Measurements from ENCODE around the gene SCLT1. TPM values are rescaled to one million over a fixed set of nuclear protein-coding genes. Genes with fewer than 3 reads are reported as not detected.

Gene SCLT1
- total and polyA plus RNA-seq, 2 of the 13 experiments (the other 11 are each of a cell fraction or from before 2014, with no cell fraction given), result 1.5 to 8.7 TPM

DNA sequence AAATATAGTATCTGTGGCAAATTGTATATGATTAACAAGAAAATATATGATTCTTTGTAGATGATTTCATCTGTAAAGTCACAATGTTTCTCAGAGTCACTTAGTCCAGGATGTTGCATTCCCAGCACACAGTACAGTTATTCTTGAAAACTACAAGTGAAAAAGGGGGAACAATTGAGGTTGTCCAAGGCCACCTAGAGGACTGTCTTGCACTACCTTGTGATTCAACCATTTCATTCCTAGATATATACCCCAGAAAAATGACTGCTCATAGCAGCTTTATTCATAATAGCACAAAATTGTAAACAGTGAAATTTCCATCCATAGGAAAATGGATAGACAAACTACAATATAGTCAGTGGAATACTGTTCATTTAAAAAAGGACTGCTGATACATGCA lies 18.6 kb upstream of the SCLT1 start:
- in situ Hi-C loops (cut with HindIII; ENCODE audit: extremely low pct_ligation_motif_present, low pct_unique_long_range_greater_than_20kb), result no loop called here
- Histone ChIP-seq H3K4me3 (replicated peaks in 1 of 3; ENCODE audit: insufficient read depth in 1 of 3, low read depth in 2 of 3, low read length in 3 of 3) (no peak overlapping the region), H3K36me3 (replicated peaks in 1 of 2; ENCODE audit: control insufficient read depth in 1 of 2, insufficient read depth in 2 of 2, low read length in 2 of 2) (no peaks in the 10 kb centered on the region), H3K4me2 (ENCODE audit: low read depth, low read length) (no peak overlapping the region), H3K9me3 (ENCODE audit: low read length) (no peaks in the 10 kb centered on the region), H3K27ac (ENCODE audit: extremely low read length, insufficient read depth, low read length) (no peak overlapping the region), H2AFZ (ENCODE audit: low read length) (no peak overlapping the region), H3K27me3 (ENCODE audit: control insufficient read depth in 1 of 2, insufficient read depth in 2 of 2, low read length in 2 of 2) (no peaks in the 10 kb centered on the region), H3K79me2 (ENCODE audit: insufficient read depth, low read length) (no peaks in the 10 kb centered on the region), H3K4me1 (ENCODE audit: insufficient read depth, low read length) (no peaks in the 10 kb centered on the region), H3K9ac (ENCODE audit: insufficient read depth, low read depth, low read length) (no peak overlapping the region), H4K20me1 (ENCODE audit: insufficient read depth, low read length) (no peaks in the 10 kb centered on the region)
- no peak for DNase-seq (ENCODE audit: low spot score)
- TF ChIP-seq KDM2A (CRISPR knock-in tag; IDR thresholded peaks at IDR 0.05; ENCODE audit: borderline replicate concordance, low read depth), result no peak
- no peak for TF ChIP-seq ZNF687 (CRISPR knock-in tag; IDR thresholded peaks at IDR 0.05)
- no peak for TF ChIP-seq ATRX (CRISPR knock-in tag; IDR thresholded peaks at IDR 0.05; ENCODE audit: borderline replicate concordance)
- TF ChIP-seq ZNF337 (CRISPR knock-in tag; IDR thresholded peaks at IDR 0.05; ENCODE audit: borderline replicate concordance, low read depth), result no peak
- TF ChIP-seq KDM1A (CRISPR knock-in tag; IDR thresholded peaks at IDR 0.05), result no peak
- no peak for TF ChIP-seq RAD51 (IDR thresholded peaks at IDR 0.05; ENCODE audit: borderline replicate concordance)
- TF ChIP-seq, protein P1, sequence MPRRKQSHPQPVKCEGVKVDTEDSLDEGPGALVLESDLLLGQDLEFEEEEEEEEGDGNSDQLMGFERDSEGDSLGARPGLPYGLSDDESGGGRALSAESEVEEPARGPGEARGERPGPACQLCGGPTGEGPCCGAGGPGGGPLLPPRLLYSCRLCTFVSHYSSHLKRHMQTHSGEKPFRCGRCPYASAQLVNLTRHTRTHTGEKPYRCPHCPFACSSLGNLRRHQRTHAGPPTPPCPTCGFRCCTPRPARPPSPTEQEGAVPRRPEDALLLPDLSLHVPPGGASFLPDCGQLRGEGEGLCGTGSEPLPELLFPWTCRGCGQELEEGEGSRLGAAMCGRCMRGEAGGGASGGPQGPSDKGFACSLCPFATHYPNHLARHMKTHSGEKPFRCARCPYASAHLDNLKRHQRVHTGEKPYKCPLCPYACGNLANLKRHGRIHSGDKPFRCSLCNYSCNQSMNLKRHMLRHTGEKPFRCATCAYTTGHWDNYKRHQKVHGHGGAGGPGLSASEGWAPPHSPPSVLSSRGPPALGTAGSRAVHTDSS (CRISPR knock-in tag; conservative IDR thresholded peaks at IDR 0.05), result no peak
- TF ChIP-seq ZNF446 (CRISPR knock-in tag; IDR thresholded peaks at IDR 0.05), result no peak
- no peak for TF ChIP-seq JUND (CRISPR knock-in tag; IDR thresholded peaks at IDR 0.05)
- TF ChIP-seq, protein P2, sequence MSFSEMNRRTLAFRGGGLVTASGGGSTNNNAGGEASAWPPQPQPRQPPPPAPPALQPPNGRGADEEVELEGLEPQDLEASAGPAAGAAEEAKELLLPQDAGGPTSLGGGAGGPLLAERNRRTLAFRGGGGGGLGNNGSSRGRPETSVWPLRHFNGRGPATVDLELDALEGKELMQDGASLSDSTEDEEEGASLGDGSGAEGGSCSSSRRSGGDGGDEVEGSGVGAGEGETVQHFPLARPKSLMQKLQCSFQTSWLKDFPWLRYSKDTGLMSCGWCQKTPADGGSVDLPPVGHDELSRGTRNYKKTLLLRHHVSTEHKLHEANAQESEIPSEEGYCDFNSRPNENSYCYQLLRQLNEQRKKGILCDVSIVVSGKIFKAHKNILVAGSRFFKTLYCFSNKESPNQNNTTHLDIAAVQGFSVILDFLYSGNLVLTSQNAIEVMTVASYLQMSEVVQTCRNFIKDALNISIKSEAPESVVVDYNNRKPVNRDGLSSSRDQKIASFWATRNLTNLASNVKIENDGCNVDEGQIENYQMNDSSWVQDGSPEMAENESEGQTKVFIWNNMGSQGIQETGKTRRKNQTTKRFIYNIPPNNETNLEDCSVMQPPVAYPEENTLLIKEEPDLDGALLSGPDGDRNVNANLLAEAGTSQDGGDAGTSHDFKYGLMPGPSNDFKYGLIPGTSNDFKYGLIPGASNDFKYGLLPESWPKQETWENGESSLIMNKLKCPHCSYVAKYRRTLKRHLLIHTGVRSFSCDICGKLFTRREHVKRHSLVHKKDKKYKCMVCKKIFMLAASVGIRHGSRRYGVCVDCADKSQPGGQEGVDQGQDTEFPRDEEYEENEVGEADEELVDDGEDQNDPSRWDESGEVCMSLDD (CRISPR knock-in tag; IDR thresholded peaks at IDR 0.05; ENCODE audit: borderline replicate concordance), result no peak
- TF ChIP-seq TEAD2 (CRISPR knock-in tag; IDR thresholded peaks at IDR 0.05), result no peak
- BruUV-seq (replicated peaks), result no TSS peak
- no peak for FAIRE-seq
- ChIA-PET POLR2A (no interaction called here), CTCF (ENCODE audit: low intra/inter-chr PET ratio, low total read pairs) (no interaction called here)
- ATAC-seq, result no peak
- intact Hi-C loops (cut with micrococcal nuclease; ENCODE audit: unreplicated experiment), result no loop called here

Data from HepG2 (cell line).